T-helper 17 cell (primary cell): ENCODE measurements around the gene WDR53. TPM values are rescaled to one million over a fixed set of nuclear protein-coding genes. Genes with fewer than 3 reads are reported as not detected.
"Not testable (repeated sequence)": the region's sequence is repeated elsewhere in the genome, so short reads cannot be mapped to it uniquely, and the experiment has no call there.

Source experiments
- ATAC-seq: fragments of 150-1000 bp; cut with Tn5 transposase; 2 replicates; pipeline ENCODE4 v1.10.0; 2021; ENCODE audit warnings: mild to moderate bottlenecking, moderate library complexity
- DNase-seq, 3 donors: peaks; one replicate each; pipeline versions ENCODE4 v3.0.0 to v3.0.0-alpha.2; 2020 to 2021
- H3K9me3 ChIP-seq: one replicate; pipeline ENCODE4 v1.7.0; 2013; ENCODE audit warnings: low read length, mild to moderate bottlenecking; ENCODE audit not compliant: control insufficient read depth, poor library complexity, severe bottlenecking
- H3K27ac Mint-ChIP-seq: one replicate; pipeline ENCODE4 v1.8.0; 2022; ENCODE audit warnings: mild to moderate bottlenecking, moderate library complexity, mixed read lengths
- H3K27me3 Mint-ChIP-seq: one replicate; pipeline ENCODE4 v1.8.0; 2022; ENCODE audit warnings: mixed read lengths
- H3K36me3 Mint-ChIP-seq: one replicate; pipeline ENCODE4 v1.8.0; 2022; ENCODE audit warnings: low read depth, mixed read lengths
- H3K4me1 Mint-ChIP-seq: one replicate; pipeline ENCODE4 v1.8.0; 2022; ENCODE audit warnings: mild to moderate bottlenecking, mixed read lengths
- H3K4me3 Mint-ChIP-seq: one replicate; pipeline ENCODE4 v1.8.0; 2022; ENCODE audit warnings: mild to moderate bottlenecking, moderate library complexity, mixed read lengths
- total RNA-seq, 4 donors: library from RNA in 2 of 4; stranded (reverse) in 2 of 4; gene quantifications; one replicate each; pipeline ENCODE4 v1.2.3 and lab custom pipeline; 2022 to 2026

Gene WDR53
- total RNA-seq, 2 donors from 2014 or later, result 18.1 to 29.6 TPM

- not testable (repeated sequence) for H3K36me3 Mint-ChIP-seq, H3K4me1 Mint-ChIP-seq, H3K27me3 Mint-ChIP-seq, H3K9me3 ChIP-seq
- peak in 2 of 3 donors; percentile 22 for DNase-seq
- peak; percentile 25 for ATAC-seq
- Mint-ChIP-seq H3K4me3 (peak overlapping the region; percentile 87), H3K27ac (peak overlapping the region; percentile 34)
Measured at GRCh38 chr3:196597971-196598733, 29.8 kb upstream of the WDR53 start.

DNA sequence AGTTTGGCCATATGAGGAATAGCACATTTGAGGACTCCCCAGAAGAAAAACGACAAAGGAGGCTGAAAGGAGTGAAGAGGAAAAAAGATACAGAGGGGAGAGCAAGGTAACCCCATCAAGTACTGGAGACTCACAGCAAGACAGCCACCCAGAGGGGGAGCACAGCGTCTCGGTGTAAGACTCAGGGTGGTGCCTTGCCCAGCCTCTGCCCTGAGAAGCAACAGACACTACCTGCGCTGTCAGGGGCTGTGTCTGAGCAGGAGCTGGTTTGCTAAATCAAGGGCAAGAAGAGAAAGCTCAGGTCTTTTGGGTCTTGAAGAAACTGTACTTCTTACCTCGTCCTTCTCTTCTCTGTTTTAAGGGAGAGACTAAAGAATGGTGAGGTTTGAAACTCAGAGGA, 28.0 kb upstream of the WDR53 start:
- no peak overlapping the region for H3K4me3 Mint-ChIP-seq
- ATAC-seq (no peak), DNase-seq (no peak)
- peaks cover 5% of the 10 kb centered on the region for H3K27me3 Mint-ChIP-seq
- H3K9me3 ChIP-seq, result no peaks in the 10 kb centered on the region
- H3K4me1 Mint-ChIP-seq, result peaks cover 9% of the 10 kb centered on the region
- H3K36me3 Mint-ChIP-seq, result no peaks in the 10 kb centered on the region
- no peak overlapping the region for H3K27ac Mint-ChIP-seq

GRCh38 chr3:196590279-196590678, 21.9 kb upstream of the WDR53 start:
- Mint-ChIP-seq H3K27me3 (no peaks in the 10 kb centered on the region), H3K27ac (peak overlapping the region; percentile 69)

DNA sequence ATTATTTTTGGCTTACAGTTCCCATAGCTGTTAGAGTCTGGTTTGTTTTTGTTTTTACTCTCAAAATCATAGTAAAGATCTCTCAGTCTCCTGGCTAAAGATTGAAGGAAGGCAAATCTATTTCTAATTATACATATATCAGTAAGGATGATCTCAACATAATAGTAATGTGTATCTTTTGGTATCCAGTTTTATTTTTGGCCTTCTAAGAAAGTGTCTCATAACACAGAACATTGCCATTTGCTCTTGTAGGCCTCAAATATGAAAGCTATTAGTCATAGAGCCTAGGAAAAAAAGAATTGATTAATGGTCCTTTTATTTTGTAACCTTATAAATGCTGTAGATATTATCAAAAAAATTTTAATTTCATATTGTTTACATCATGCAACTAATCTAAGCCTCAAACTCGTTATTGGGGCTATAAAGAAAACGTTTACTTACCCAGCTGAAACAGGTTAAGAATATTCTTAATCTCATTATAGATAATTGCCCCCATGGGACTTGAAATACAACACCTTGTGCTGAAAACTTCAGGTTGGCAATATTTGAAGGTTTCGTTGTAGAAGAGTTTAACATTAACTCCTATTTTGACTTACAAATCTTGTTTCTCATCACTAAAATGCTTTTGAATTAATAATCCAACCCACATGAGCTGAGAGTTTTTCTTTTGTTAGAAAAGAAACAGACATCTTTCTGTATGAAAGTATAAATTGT, 16.8 kb upstream of the WDR53 start:
- Mint-ChIP-seq H3K4me1 (no peaks in the 10 kb centered on the region), H3K27me3 (no peaks in the 10 kb centered on the region), H3K4me3 (no peak overlapping the region), H3K27ac (no peak overlapping the region), H3K36me3 (peaks cover 5% of the 10 kb centered on the region)
- DNase-seq (no peak), ATAC-seq (no peak)
- no peaks in the 10 kb centered on the region for H3K9me3 ChIP-seq

More at GRCh38 chr3:196590279-196590678, 21.9 kb upstream of the WDR53 start:
- Mint-ChIP-seq H3K4me1 (no peaks in the 10 kb centered on the region), H3K4me3 (no peak overlapping the region), H3K36me3 (no peaks in the 10 kb centered on the region)
- no peaks in the 10 kb centered on the region for H3K9me3 ChIP-seq
- no peak for ATAC-seq
- no peak for DNase-seq

DNA sequence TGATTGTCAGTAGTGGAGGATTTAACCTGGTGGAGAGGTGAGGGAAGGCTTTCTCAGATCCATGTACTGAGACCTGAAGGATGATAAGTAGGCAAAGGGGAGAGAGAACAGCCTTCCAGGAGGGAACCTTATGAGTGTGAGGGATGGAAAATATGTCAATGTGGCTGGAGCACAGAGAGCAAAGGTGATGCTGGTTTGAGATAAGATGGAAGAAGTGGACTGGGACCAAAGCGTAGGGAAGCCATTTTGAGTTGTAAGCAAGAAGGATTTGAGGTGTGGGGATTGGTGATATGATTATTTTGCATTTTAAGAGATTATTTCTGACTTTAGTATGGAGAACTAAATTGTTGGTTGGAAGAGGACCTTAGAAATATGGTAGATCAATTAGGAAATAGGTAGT, 4.0 kb upstream of the WDR53 start:
- H3K4me3 Mint-ChIP-seq, result no peak overlapping the region
- H3K9me3 ChIP-seq, result no peaks in the 10 kb centered on the region
- no peak for ATAC-seq
- H3K27me3 Mint-ChIP-seq, result no peaks in the 10 kb centered on the region
- peaks cover 28% of the 10 kb centered on the region for H3K4me1 Mint-ChIP-seq
- peaks cover 5% of the 10 kb centered on the region for H3K36me3 Mint-ChIP-seq
- H3K27ac Mint-ChIP-seq, result no peak overlapping the region
- no peak for DNase-seq

GRCh38 chr3:196570332-196570731, 2.0 kb upstream of the WDR53 start:
- peak overlapping the region; percentile 97 for H3K4me3 Mint-ChIP-seq
- H3K27ac Mint-ChIP-seq, H3K36me3 Mint-ChIP-seq, ATAC-seq, DNase-seq, H3K9me3 ChIP-seq, H3K27me3 Mint-ChIP-seq: not testable (repeated sequence)
- peaks cover 28% of the 10 kb centered on the region for H3K4me1 Mint-ChIP-seq

- DNase-seq, result peak in 1 of 3 donors; percentile 30
- H3K9me3 ChIP-seq, result no peaks in the 10 kb centered on the region
- H3K27ac Mint-ChIP-seq, result peak overlapping the region; percentile 93
- peaks cover 27% of the 10 kb centered on the region for H3K4me1 Mint-ChIP-seq
- H3K4me3 Mint-ChIP-seq, result peak overlapping the region; percentile 97
- H3K36me3 Mint-ChIP-seq, result no peaks in the 10 kb centered on the region
- H3K27me3 Mint-ChIP-seq, result no peaks in the 10 kb centered on the region
- ATAC-seq, result peak; percentile 56
Measured at GRCh38 chr3:196569003-196569516, 706 bp upstream of the WDR53 start.

- peak; percentile 22 for ATAC-seq
- H3K4me3 Mint-ChIP-seq, result peak overlapping the region; percentile 91
- DNase-seq, result peak in 1 of 3 donors; percentile 15
- peaks cover 37% of the 10 kb centered on the region for H3K4me1 Mint-ChIP-seq
- no peaks in the 10 kb centered on the region for H3K9me3 ChIP-seq
- no peaks in the 10 kb centered on the region for H3K36me3 Mint-ChIP-seq
- H3K27ac Mint-ChIP-seq, result peak overlapping the region; percentile 98
- H3K27me3 Mint-ChIP-seq, result no peaks in the 10 kb centered on the region
Measured at GRCh38 chr3:196563721-196564225, 4.6 kb downstream of the WDR53 start.

- H3K4me1 Mint-ChIP-seq, result peaks cover 32% of the 10 kb centered on the region
- ATAC-seq (no peak), DNase-seq (no peak)
- no peaks in the 10 kb centered on the region for H3K36me3 Mint-ChIP-seq
- no peaks in the 10 kb centered on the region for H3K27me3 Mint-ChIP-seq
- no peaks in the 10 kb centered on the region for H3K9me3 ChIP-seq
- no peak overlapping the region for H3K4me3 Mint-ChIP-seq
- peak overlapping the region; percentile 87 for H3K27ac Mint-ChIP-seq
Measured at GRCh38 chr3:196559826-196560225, 8.5 kb downstream of the WDR53 start.

DNA sequence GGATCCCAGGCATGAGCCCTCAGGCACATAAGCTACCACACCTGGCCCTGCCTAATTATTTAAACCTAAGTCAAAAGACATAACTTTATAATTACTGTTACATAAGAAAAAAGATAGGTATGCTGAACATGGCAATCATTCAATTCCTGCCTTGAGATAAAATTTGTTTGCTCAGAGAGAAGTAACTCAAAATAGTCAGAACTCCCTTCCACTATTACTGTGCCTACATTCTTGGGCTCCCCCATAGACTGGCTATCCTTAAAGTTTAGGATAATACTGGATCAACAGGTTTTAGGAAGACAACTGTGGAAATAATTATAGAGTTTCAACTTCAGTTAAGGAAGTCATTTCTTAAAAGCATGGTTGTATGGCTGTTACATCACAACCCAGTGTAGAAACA, 9.9 kb downstream of the WDR53 start:
- H3K9me3 ChIP-seq, result no peaks in the 10 kb centered on the region
- ATAC-seq (no peak), DNase-seq (no peak)
- Mint-ChIP-seq H3K36me3 (peaks cover 5% of the 10 kb centered on the region), H3K27me3 (no peaks in the 10 kb centered on the region), H3K4me1 (peaks cover 22% of the 10 kb centered on the region), H3K27ac (no peak overlapping the region), H3K4me3 (no peak overlapping the region)

GRCh38 chr3:196557236-196557635, 11.1 kb downstream of the WDR53 start:
- DNase-seq (no peak), ATAC-seq (no peak)
- H3K4me1 Mint-ChIP-seq, result peaks cover 16% of the 10 kb centered on the region
- H3K9me3 ChIP-seq, result no peaks in the 10 kb centered on the region
- no peak overlapping the region for H3K27ac Mint-ChIP-seq
- H3K36me3 Mint-ChIP-seq, result peaks cover 5% of the 10 kb centered on the region
- no peaks in the 10 kb centered on the region for H3K27me3 Mint-ChIP-seq
- no peak overlapping the region for H3K4me3 Mint-ChIP-seq

DNA sequence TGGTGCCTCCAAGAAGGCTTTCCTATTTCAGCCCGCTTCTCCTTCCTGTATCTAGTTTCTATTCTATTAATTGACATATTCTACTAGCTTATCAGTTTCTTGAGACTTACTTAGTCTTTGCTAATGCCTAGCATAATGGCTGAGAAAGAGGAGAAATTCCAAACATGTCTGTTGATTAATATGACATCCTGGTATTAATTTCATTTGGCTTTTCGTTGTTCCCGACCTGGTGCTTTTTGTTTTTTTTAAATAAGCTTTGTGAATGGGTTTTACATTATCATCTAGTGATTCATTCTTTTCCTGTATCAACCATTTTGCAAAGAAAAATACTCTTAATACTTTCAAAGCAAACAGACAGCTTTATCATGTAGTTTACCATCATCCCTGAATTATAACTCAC, 13.1 kb downstream of the WDR53 start:
- no peak for DNase-seq
- Mint-ChIP-seq H3K4me3 (no peak overlapping the region), H3K27me3 (no peaks in the 10 kb centered on the region), H3K36me3 (peaks cover 5% of the 10 kb centered on the region), H3K4me1 (peaks cover 13% of the 10 kb centered on the region), H3K27ac (no peak overlapping the region)
- H3K9me3 ChIP-seq, result no peaks in the 10 kb centered on the region
- ATAC-seq, result no peak

DNA sequence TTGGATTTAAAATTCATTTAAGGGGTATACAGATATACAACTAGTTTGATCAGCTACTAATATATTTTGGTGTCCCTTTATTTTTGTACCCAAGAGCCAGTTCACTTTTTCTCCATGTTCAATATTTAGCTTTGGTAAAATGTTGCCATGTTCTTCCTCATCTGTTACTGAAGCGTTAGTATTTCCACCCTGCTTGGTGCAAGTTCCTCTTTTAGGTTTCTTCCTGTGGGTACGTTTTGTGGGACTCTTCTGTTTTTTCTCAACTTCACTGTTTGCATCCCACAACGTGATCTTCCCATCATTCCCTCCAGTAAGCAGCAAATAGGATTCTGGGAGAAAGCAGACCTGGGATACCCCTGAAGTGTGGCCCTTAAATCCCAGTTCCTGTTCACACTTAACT, 14.1 kb downstream of the WDR53 start:
- Mint-ChIP-seq H3K27ac (peak overlapping the region; percentile 6), H3K4me1 (peaks cover 8% of the 10 kb centered on the region), H3K36me3 (peaks cover 5% of the 10 kb centered on the region), H3K4me3 (no peak overlapping the region), H3K27me3 (no peaks in the 10 kb centered on the region)
- ATAC-seq (no peak), DNase-seq (no peak)
- peaks cover 3% of the 10 kb centered on the region for H3K9me3 ChIP-seq
